GM19025 (cell line): Measurements from ENCODE around the gene CCDC187.
"Not testable (repeated sequence)": the region's sequence is repeated elsewhere in the genome, so short reads cannot be mapped to it uniquely, and the experiment has no call there.

Experiments used
- ATAC-seq: cut with Tn5 transposase; IDR thresholded peaks from one replicate; pipeline ENCODE4 v1.9.1; 2021; ENCODE audit warnings: mild to moderate bottlenecking, low read depth, moderate library complexity; ENCODE audit not compliant: unreplicated experiment

CCDC187 gene

GRCh38 chr9:136274786-136275654, 28.9 kb downstream of the CCDC187 start:
- no peak for ATAC-seq

GRCh38 chr9:136273921-136274785, 29.7 kb downstream of the CCDC187 start:
- no peak for ATAC-seq

GRCh38 chr9:136273244-136273865, 30.5 kb downstream of the CCDC187 start:
- no peak for ATAC-seq

- ATAC-seq, result no peak
Observed at GRCh38 chr9:136270173-136270705, 33.7 kb downstream of the CCDC187 start.

GRCh38 chr9:136268735-136269134, 35.2 kb downstream of the CCDC187 start:
- no peak for ATAC-seq

GRCh38 chr9:136268318-136268717, 35.6 kb downstream of the CCDC187 start:
- ATAC-seq, result no peak

GRCh38 chr9:136267261-136268111, 36.4 kb downstream of the CCDC187 start:
- ATAC-seq, result peak; percentile 75

- ATAC-seq, result not testable (repeated sequence)
Observed at GRCh38 chr9:136266641-136267040, 37.3 kb downstream of the CCDC187 start.

GRCh38 chr9:136265561-136266355, 38.1 kb downstream of the CCDC187 start:
- no peak for ATAC-seq

- no peak for ATAC-seq
Observed at GRCh38 chr9:136264441-136265405, 39.2 kb downstream of the CCDC187 start.

- no peak for ATAC-seq
Observed at GRCh38 chr9:136264031-136264430, 39.9 kb downstream of the CCDC187 start.

GRCh38 chr9:136262671-136263178, 41.2 kb downstream of the CCDC187 start:
- ATAC-seq, result no peak

GRCh38 chr9:136261686-136262430, 42.0 kb downstream of the CCDC187 start:
- ATAC-seq, result no peak

GRCh38 chr9:136260936-136261472, 42.9 kb downstream of the CCDC187 start:
- ATAC-seq, result no peak

GRCh38 chr9:136260521-136260920, 43.4 kb downstream of the CCDC187 start:
- no peak for ATAC-seq

GRCh38 chr9:136259836-136260235, 44.1 kb downstream of the CCDC187 start:
- ATAC-seq, result no peak

- ATAC-seq, result no peak
Observed at GRCh38 chr9:136259517-136259813, 44.4 kb downstream of the CCDC187 start.
